DND-41 (cell line): ENCODE data around the gene HSPA1A.
A peak's percentile ranks its signal among the peaks of the same experiment; 100 is the strongest.
"Not testable (repeated sequence)": the region's sequence is repeated elsewhere in the genome, so short reads cannot be mapped to it uniquely, and the experiment has no call there.

Source experiments
- ATAC-seq: fragments of 200-7000 bp; cut with Tn5 transposase; 3 replicates; pipeline ENCODE4 v1.9.1; 2021; ENCODE audit warnings: low read depth; ENCODE audit not compliant: insufficient read depth
- DNase-seq: peaks from one replicate; pipeline ENCODE4 v3.0.0-alpha.2; 2020
- H2AFZ ChIP-seq: 2 replicates; pipeline ENCODE4 v1.6.0; 2012; ENCODE audit warnings: low read depth, low read length
- H3K27ac ChIP-seq: 2 replicates; pipeline ENCODE4 v1.5.1; 2012; ENCODE audit warnings: low read length, inconsistent platforms
- H3K27me3 ChIP-seq: fragments of 200-600 bp; sonication (generic); 2 replicates; pipeline ENCODE4 v1.6.0; 2012; ENCODE audit warnings: low read length, mild to moderate bottlenecking, inconsistent platforms; ENCODE audit not compliant: insufficient read depth, poor library complexity
- H3K36me3 ChIP-seq: 2 replicates; pipeline ENCODE4 v1.5.1; 2012; ENCODE audit warnings: low read length, inconsistent platforms; ENCODE audit not compliant: insufficient read depth
- H3K4me1 ChIP-seq: 2 replicates; pipeline ENCODE4 v1.5.1; 2012; ENCODE audit warnings: mild to moderate bottlenecking, low read length; ENCODE audit not compliant: insufficient read depth
- H3K4me2 ChIP-seq: 2 replicates; pipeline ENCODE4 v1.6.0; 2012; ENCODE audit warnings: mild to moderate bottlenecking, moderate library complexity, low read length, inconsistent platforms; ENCODE audit not compliant: insufficient read depth
- H3K4me3 ChIP-seq, 2 experiments: fragments of 200-600 bp in 1 of 2; shearing (Covaris generic) in 1 of 2; 2 replicates each; pipeline ENCODE4 v1.5.1; 2012 to 2016; ENCODE audit warnings: inconsistent platforms in 2 of 2, low read length in 2 of 2, mild to moderate bottlenecking in 2 of 2, low read depth in 1 of 2, moderate library complexity in 1 of 2
- H3K79me2 ChIP-seq: 2 replicates; pipeline ENCODE4 v1.6.0; 2012; ENCODE audit warnings: low read length, inconsistent platforms; ENCODE audit not compliant: insufficient read depth
- H3K9ac ChIP-seq: 2 replicates; pipeline ENCODE4 v1.6.0; 2012; ENCODE audit warnings: low read depth, mild to moderate bottlenecking, inconsistent platforms, low read length, moderate library complexity
- H3K9me3 ChIP-seq: 2 replicates; pipeline ENCODE4 v1.5.1; 2012; ENCODE audit warnings: low read length, moderate library complexity, mild to moderate bottlenecking, inconsistent platforms; ENCODE audit not compliant: insufficient read depth, severe bottlenecking
- H4K20me1 ChIP-seq: 2 replicates; pipeline ENCODE4 v1.6.0; 2012; ENCODE audit warnings: low read length; ENCODE audit not compliant: insufficient read depth
- CTCF ChIP-seq: IDR thresholded peaks from 2 replicates; pipeline ENCODE4 v1.5.1; 2012; ENCODE audit warnings: borderline replicate concordance, low read length, moderate library complexity, mild to moderate bottlenecking; ENCODE audit not compliant: poor library complexity, severe bottlenecking; ENCODE audit errors: extremely low read depth
- EZH2 ChIP-seq: IDR thresholded peaks from 3 replicates; pipeline ENCODE4 v1.6.1; 2012; ENCODE audit warnings: borderline replicate concordance, low read depth, mild to moderate bottlenecking, moderate library complexity, low read length, inconsistent platforms; ENCODE audit not compliant: severe bottlenecking

The HSPA1A gene

GRCh38 chr6:31861919-31862343, 46.6 kb downstream of the HSPA1A start:
- no peak for DNase-seq
- Histone ChIP-seq H3K36me3 (peaks cover 15% of the 10 kb centered on the region), H4K20me1 (no peaks in the 10 kb centered on the region), H3K4me3 (peak overlapping the region; percentile 58 to 72; a peak in 3 of 4 replicates), H3K4me1 (peaks cover 34% of the 10 kb centered on the region), H3K4me2 (peak overlapping the region; percentile 89), H3K9ac (peak overlapping the region; percentile 61), H3K9me3 (no peaks in the 10 kb centered on the region), H3K79me2 (peaks cover 11% of the 10 kb centered on the region), H2AFZ (peak overlapping the region; percentile 89; the same call in 1 of the 2 replicates), H3K27me3 (no peaks in the 10 kb centered on the region), H3K27ac (peak overlapping the region; percentile 63)
- TF ChIP-seq CTCF (no peak), EZH2 (no peak)
- ATAC-seq = no peak

- peak within 1 kb of the TSS; percentile 89 for H3K4me2 ChIP-seq
- DNase-seq = peak; percentile 100
- H3K4me1 ChIP-seq = peaks cover 34% of the 10 kb centered on the region
- peak; percentile 96 for ATAC-seq
- TF ChIP-seq CTCF (no peak), EZH2 (no peak)
- no peaks in the 10 kb centered on the region for H4K20me1 ChIP-seq
- H3K27me3 ChIP-seq = no peaks in the 10 kb centered on the region
- peaks cover 15% of the 10 kb centered on the region for H3K36me3 ChIP-seq
- peaks cover 11% of the 10 kb centered on the region for H3K79me2 ChIP-seq
- H3K27ac ChIP-seq = peak within 1 kb of the TSS; percentile 75
- peak within 1 kb of the TSS; percentile 89 for H2AFZ ChIP-seq
- H3K9ac ChIP-seq = peak within 1 kb of the TSS; percentile 66
- peak within 1 kb of the TSS; percentile 58 to 72 for H3K4me3 ChIP-seq
- H3K9me3 ChIP-seq = no peaks in the 10 kb centered on the region
These were observed 47.2 kb downstream of the HSPA1A start, which contains the start of gene NEU1 for GRCh38 chr6:31862344-31863235. TSS of gene NEU1 (minus strand) at chr6:31862821. CDS start at chr6:31862776, 45 bp downstream.

- peaks cover 15% of the 10 kb centered on the region for H3K36me3 ChIP-seq
- H3K4me1 ChIP-seq = peaks cover 34% of the 10 kb centered on the region
- H3K27ac ChIP-seq = peak overlapping the region; percentile 75
- peak overlapping the region; percentile 57 to 72 for H3K4me3 ChIP-seq
- H3K27me3 ChIP-seq, ATAC-seq, H3K9me3 ChIP-seq, H4K20me1 ChIP-seq, DNase-seq: not testable (repeated sequence)
- peak overlapping the region; percentile 85 for H2AFZ ChIP-seq
- H3K4me2 ChIP-seq = peak overlapping the region; percentile 80
- peak overlapping the region; percentile 66 for H3K9ac ChIP-seq
- peaks cover 11% of the 10 kb centered on the region for H3K79me2 ChIP-seq
These were observed 48.8 kb downstream of the HSPA1A start for GRCh38 chr6:31864123-31864562.

GRCh38 chr6:31864818-31865204, 49.5 kb downstream of the HSPA1A start:
- H3K4me1 ChIP-seq = peaks cover 34% of the 10 kb centered on the region
- no peak for DNase-seq
- H2AFZ ChIP-seq = no peak overlapping the region
- H3K9me3 ChIP-seq = no peaks in the 10 kb centered on the region
- TF ChIP-seq EZH2 (no peak), CTCF (no peak)
- peaks cover 11% of the 10 kb centered on the region for H3K79me2 ChIP-seq
- peak overlapping the region in 1 of 2 experiments; percentile 72; a peak in 1 of 4 replicates for H3K4me3 ChIP-seq
- peak overlapping the region; percentile 66; the same call in 1 of the 2 replicates for H3K9ac ChIP-seq
- ATAC-seq = no peak
- H3K27me3 ChIP-seq = no peaks in the 10 kb centered on the region
- H3K36me3 ChIP-seq = peaks cover 9% of the 10 kb centered on the region
- H3K27ac ChIP-seq = no peak overlapping the region
- peak overlapping the region; percentile 80 for H3K4me2 ChIP-seq
- no peaks in the 10 kb centered on the region for H4K20me1 ChIP-seq
